Ovary (tissue), 3 donors: ENCODE results near the gene EMC10.

ENCODE experiments used
- EP300 ChIP-seq: sonication (generic); formaldehyde crosslinking; IDR thresholded peaks from one replicate; pipeline ENCODE4 v1.6.1; 2017; ENCODE audit warnings: antibody characterized with exemption
- POLR2A ChIP-seq: fragments of 450-650 bp; IDR thresholded peaks from one replicate; pipeline ENCODE4 v1.6.1; 2017; ENCODE audit warnings: antibody characterized with exemption, mild to moderate bottlenecking, moderate library complexity
- TF ChIP-seq, protein P1 (sequence below), 3 donors: fragments of 450-650 bp in 2 of 3; fragments of 200-600 bp in 1 of 3; IDR thresholded peaks; one replicate each; pipeline versions ENCODE4 v1.5.1 to v1.8.0; 2016 to 2022; ENCODE audit warnings: antibody characterized with exemption in 3 of 3, mild to moderate bottlenecking in 1 of 3
- donor health status: DM: no; HTN: no; CAD: no.

DNA sequence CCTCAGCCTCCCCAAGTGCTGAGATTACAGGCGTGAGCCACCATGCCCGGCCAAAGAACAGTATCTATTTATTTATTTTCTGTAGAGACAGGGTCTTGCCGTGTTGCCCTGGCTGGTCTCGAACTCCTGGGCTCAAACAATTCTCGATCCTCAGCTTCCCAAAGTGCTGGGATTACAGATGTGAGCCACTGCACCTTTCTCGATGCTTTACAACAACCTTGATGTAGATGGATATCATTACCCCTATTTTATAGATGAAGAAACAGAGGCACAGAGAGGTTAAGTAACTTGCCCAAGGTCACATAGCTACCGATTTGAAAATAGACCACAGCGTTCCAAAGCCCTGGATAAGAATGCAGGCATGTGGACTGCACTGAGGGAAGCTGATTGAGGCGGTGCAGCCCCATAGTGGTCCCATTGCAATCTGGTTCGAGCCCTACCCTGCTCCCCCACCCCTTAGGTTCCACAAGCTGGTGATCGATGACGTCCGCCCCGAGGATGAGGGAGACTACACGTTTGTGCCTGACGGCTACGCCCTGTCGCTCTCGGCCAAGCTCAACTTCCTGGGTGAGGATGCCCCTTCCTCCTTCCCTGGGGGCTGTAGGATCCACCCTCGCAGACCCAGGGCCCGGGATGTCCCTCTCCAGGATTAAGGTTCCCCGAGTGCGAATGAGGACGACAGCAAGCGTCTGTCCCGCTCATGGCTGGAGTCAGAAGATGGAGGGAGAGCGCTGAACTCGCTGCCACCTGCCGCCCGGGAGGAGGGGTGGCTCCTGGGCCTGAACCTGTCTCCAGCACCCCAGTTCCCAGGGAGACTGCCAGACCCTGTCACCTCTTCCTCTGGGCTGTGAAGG is 25.7 kb upstream of the EMC10 start:
- TF ChIP-seq, protein P1, sequence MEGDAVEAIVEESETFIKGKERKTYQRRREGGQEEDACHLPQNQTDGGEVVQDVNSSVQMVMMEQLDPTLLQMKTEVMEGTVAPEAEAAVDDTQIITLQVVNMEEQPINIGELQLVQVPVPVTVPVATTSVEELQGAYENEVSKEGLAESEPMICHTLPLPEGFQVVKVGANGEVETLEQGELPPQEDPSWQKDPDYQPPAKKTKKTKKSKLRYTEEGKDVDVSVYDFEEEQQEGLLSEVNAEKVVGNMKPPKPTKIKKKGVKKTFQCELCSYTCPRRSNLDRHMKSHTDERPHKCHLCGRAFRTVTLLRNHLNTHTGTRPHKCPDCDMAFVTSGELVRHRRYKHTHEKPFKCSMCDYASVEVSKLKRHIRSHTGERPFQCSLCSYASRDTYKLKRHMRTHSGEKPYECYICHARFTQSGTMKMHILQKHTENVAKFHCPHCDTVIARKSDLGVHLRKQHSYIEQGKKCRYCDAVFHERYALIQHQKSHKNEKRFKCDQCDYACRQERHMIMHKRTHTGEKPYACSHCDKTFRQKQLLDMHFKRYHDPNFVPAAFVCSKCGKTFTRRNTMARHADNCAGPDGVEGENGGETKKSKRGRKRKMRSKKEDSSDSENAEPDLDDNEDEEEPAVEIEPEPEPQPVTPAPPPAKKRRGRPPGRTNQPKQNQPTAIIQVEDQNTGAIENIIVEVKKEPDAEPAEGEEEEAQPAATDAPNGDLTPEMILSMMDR (IDR thresholded peaks at IDR 0.05), result no peak
- TF ChIP-seq POLR2A, result no peak
- no peak for TF ChIP-seq EP300
